ENCODE data around the gene BAX. TPM values are rescaled to one million over a fixed set of nuclear protein-coding genes. Genes with fewer than 3 reads are reported as not detected.

The BAX gene
- total and polyA plus RNA-seq, 2 of the 13 experiments (the other 11 are each of a cell fraction or from before 2014, with no cell fraction given): 139 to 176 TPM

DNA sequence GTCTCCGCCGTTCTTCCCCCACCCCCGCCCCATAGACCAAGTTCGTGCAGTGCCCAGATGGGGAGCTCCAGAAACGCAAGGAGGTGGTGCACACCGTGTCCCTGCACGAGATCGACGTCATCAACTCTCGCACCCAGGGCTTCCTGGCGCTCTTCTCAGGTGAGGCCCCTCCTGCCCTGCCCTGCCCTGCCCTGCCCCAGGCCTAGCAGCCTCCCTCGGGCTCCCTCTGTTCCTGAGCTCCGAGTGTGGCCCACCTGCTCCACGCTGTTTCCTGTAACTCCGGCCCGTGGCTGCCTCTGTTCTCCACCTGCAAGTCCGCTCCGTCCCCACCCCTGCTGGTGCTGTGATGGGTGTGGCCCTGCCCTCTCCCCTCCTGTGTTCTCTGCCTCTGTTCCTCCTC lies 55.8 kb downstream of the BAX start:
- 95% methylated on average over 17 of the region's 18 CpGs for WGBS (ENCODE audit: low lambda C conversion rate)
- H3K4me3 ChIP-seq (replicated peaks in 1 of 3; ENCODE audit: insufficient read depth in 1 of 3, low read depth in 2 of 3, low read length in 3 of 3): no peak overlapping the region
- TF ChIP-seq ZNF256 (CRISPR knock-in tag; conservative IDR thresholded peaks at IDR 0.05) (no peak), HNRNPL (IDR thresholded peaks at IDR 0.05; ENCODE audit: low read depth, low read length) (no peak), ZFP36L1 (CRISPR knock-in tag; IDR thresholded peaks at IDR 0.05) (no peak), ZSCAN20 (CRISPR knock-in tag; IDR thresholded peaks at IDR 0.05; ENCODE audit: borderline replicate concordance) (no peak), ZNF10 (CRISPR knock-in tag; IDR thresholded peaks at IDR 0.05; ENCODE audit: borderline replicate concordance, low read depth) (no peak), TEAD3 (CRISPR knock-in tag; optimal IDR thresholded peaks at IDR 0.05; ENCODE audit: borderline replicate concordance) (no peak), SMARCC2 (IDR thresholded peaks at IDR 0.05) (no peak), MED1 (CRISPR knock-in tag; IDR thresholded peaks at IDR 0.05) (no peak), ZNF232 (CRISPR knock-in tag; IDR thresholded peaks at IDR 0.05; ENCODE audit: borderline replicate concordance) (no peak), ZNF768 (CRISPR knock-in tag; IDR thresholded peaks at IDR 0.05) (no peak), ATF2 (CRISPR knock-in tag; IDR thresholded peaks at IDR 0.05) (no peak), ZNF180 (CRISPR knock-in tag; IDR thresholded peaks at IDR 0.05; ENCODE audit: borderline replicate concordance, low read depth) (no peak), ZBTB34 (CRISPR knock-in tag; IDR thresholded peaks at IDR 0.05) (no peak), PCBP2 (optimal IDR thresholded peaks at IDR 0.05; ENCODE audit: low read depth, low read length, poor library complexity, severe bottlenecking) (no peak)
- POLR2A ChIA-PET: no interaction called here
- H4K20me1 ChIP-seq (ENCODE audit: insufficient read depth, low read length): no peaks in the 10 kb centered on the region
- intact Hi-C loops (cut with micrococcal nuclease; ENCODE audit: unreplicated experiment) (no loop called here), in situ Hi-C loops (cut with HindIII; ENCODE audit: extremely low pct_ligation_motif_present, low pct_unique_long_range_greater_than_20kb) (no loop called here)
- H3K36me3 ChIP-seq (replicated peaks in 1 of 2; ENCODE audit: control insufficient read depth in 1 of 2, insufficient read depth in 2 of 2, low read length in 2 of 2): peaks cover 21 to 66% of the 10 kb centered on the region in 2 experiments; a peak in 4 of 5 replicates
- CTCF ChIA-PET (ENCODE audit: low intra/inter-chr PET ratio, low total read pairs): no interaction called here
- H3K27me3 ChIP-seq (ENCODE audit: control insufficient read depth in 1 of 2, insufficient read depth in 2 of 2, low read length in 2 of 2): no peaks in the 10 kb centered on the region
- H3K27ac ChIP-seq (ENCODE audit: extremely low read length, insufficient read depth, low read length): no peak overlapping the region
- H3K4me2 ChIP-seq (ENCODE audit: low read depth, low read length): no peak overlapping the region
- H3K4me1 ChIP-seq (ENCODE audit: insufficient read depth, low read length): no peaks in the 10 kb centered on the region
- DNase-seq (ENCODE audit: low spot score) (no peak), FAIRE-seq (no peak), ATAC-seq (no peak)
- H3K9ac ChIP-seq (ENCODE audit: insufficient read depth, low read depth, low read length): no peak overlapping the region
- no peaks in the 10 kb centered on the region for H3K79me2 ChIP-seq (ENCODE audit: insufficient read depth, low read length)
- no peak overlapping the region for H2AFZ ChIP-seq (ENCODE audit: low read length)
- H3K9me3 ChIP-seq (ENCODE audit: low read length): no peaks in the 10 kb centered on the region
- BruUV-seq (replicated peaks): no TSS peak
